PC-3 (cell line): Measurements from ENCODE around the gene TSPAN2. TPM values are rescaled to one million over a fixed set of nuclear protein-coding genes. Genes with fewer than 3 reads are reported as not detected.

ENCODE experiments used
- ATAC-seq: fragments of 200-7000 bp; cut with Tn5 transposase; 2 replicates; pipeline ENCODE4 v1.9.1; 2020; ENCODE audit warnings: mild to moderate bottlenecking, moderate library complexity
- BruUV-seq: library from RNA; stranded (reverse); fragments of 400-500 nt; replicated peaks from 2 replicates; lab custom pipeline; 2021; lab: Mats Ljungman, UMichigan
- CTCF ChIA-PET: fragments of 300-600 bp; sonication (Branson Sonifier 250); formaldehyde crosslinking; loops from one replicate; lab custom pipeline; 2022; ENCODE audit warnings: antibody characterized with exemption; lab: Charles Lee
- POLR2A ChIA-PET: fragments of 300-600 bp; sonication (Branson Sonifier 250); formaldehyde crosslinking; loops from one replicate; lab custom pipeline; 2022; ENCODE audit warnings: antibody characterized with exemption; ENCODE audit not compliant: unreplicated experiment; lab: Charles Lee
- DNase-seq: peaks from one replicate; pipeline ENCODE4 v3.0.0-alpha.2; 2015
- H2AFZ ChIP-seq: fragments of 300-600 bp; sonication (generic); 2 replicates; pipeline ENCODE4 v1.6.0; 2016; ENCODE audit warnings: antibody characterized with exemption, low read length
- H3F3A ChIP-seq: fragments of 300-600 bp; sonication (generic); one replicate; pipeline ENCODE4 v1.6.0; 2017; ENCODE audit warnings: antibody characterized with exemption, low read length, control low read depth, mild to moderate bottlenecking; ENCODE audit not compliant: unreplicated experiment
- H3K27ac ChIP-seq: fragments of 300-600 bp; sonication (generic); 2 replicates; pipeline ENCODE4 v1.5.1; 2016; ENCODE audit warnings: mild to moderate bottlenecking, low read length
- H3K27me3 ChIP-seq: fragments of 300-600 bp; sonication (generic); 2 replicates; pipeline ENCODE4 v1.6.1; 2016; ENCODE audit warnings: low read length, mixed read lengths
- H3K36me3 ChIP-seq: fragments of 300-600 bp; sonication (generic); 2 replicates; pipeline ENCODE4 v1.6.1; 2016; ENCODE audit warnings: low read depth, mixed run types, low read length, mixed read lengths
- H3K4me1 ChIP-seq: fragments of 300-600 bp; sonication (generic); 2 replicates; pipeline ENCODE4 v1.5.1; 2016; ENCODE audit warnings: low read length; ENCODE audit not compliant: insufficient read depth
- H3K4me2 ChIP-seq: fragments of 300-600 bp; sonication (generic); 2 replicates; pipeline ENCODE4 v1.6.0; 2016; ENCODE audit warnings: low read length
- H3K4me3 ChIP-seq: fragments of 300-600 bp; sonication (generic); 2 replicates; pipeline ENCODE4 v1.5.1; 2016; ENCODE audit warnings: mild to moderate bottlenecking, low read length, mixed read lengths
- H3K79me2 ChIP-seq: fragments of 300-600 bp; sonication (generic); 2 replicates; pipeline ENCODE4 v1.6.1; 2017; ENCODE audit warnings: low read length, mixed read lengths
- H3K9ac ChIP-seq: fragments of 300-600 bp; sonication (generic); 2 replicates; pipeline ENCODE4 v1.6.0; 2016; ENCODE audit warnings: mild to moderate bottlenecking, low read length
- H3K9me2 ChIP-seq: fragments of 300-600 bp; sonication (generic); replicated peaks from 2 replicates; pipeline ENCODE4 v1.6.1; 2016; ENCODE audit warnings: mixed run types, low read length, mixed read lengths
- H3K9me3 ChIP-seq: fragments of 300-600 bp; sonication (generic); 2 replicates; pipeline ENCODE4 v1.6.1; 2016; ENCODE audit warnings: low read length, mixed read lengths
- H4K20me1 ChIP-seq: fragments of 300-600 bp; sonication (generic); 2 replicates; pipeline ENCODE4 v1.6.1; 2016; ENCODE audit warnings: low read length, mixed read lengths
- EZH2 ChIP-seq: fragments of 300-600 bp; sonication (generic); IDR thresholded peaks from one replicate; pipeline ENCODE4 v1.6.1; 2017; ENCODE audit warnings: antibody characterized with exemption, mild to moderate bottlenecking, low read length; ENCODE audit not compliant: unreplicated experiment
- EZH2phosphoT487 ChIP-seq: fragments of 300-600 bp; sonication (generic); IDR thresholded peaks from 2 replicates; pipeline ENCODE4 v1.6.1; 2018; ENCODE audit warnings: mild to moderate bottlenecking, antibody characterized with exemption, low read length, borderline replicate concordance
- intact Hi-C: fragments of 100-400 bp; cut with micrococcal nuclease; formaldehyde crosslinking; loops from 2 replicates; pipeline ENCODE4 v1.9.0; 2023
- total RNA-seq: library from RNA; depleted of rRNA; stranded (reverse); fragments of >200 nt; gene quantifications from 2 replicates; pipeline ENCODE4 v1.2.3, GENCODE V29; 2014
- TF ChIP-seq, protein P1 (sequence below): fragments of 300-600 bp; sonication (generic); conservative IDR thresholded peaks from 2 replicates; pipeline ENCODE4 v1.5.1; 2017; ENCODE audit warnings: antibody characterized with exemption, low read depth, mild to moderate bottlenecking, low read length

The TSPAN2 gene
- total RNA-seq, 1 experiment from 2014 or later, result 1.7 TPM

DNA sequence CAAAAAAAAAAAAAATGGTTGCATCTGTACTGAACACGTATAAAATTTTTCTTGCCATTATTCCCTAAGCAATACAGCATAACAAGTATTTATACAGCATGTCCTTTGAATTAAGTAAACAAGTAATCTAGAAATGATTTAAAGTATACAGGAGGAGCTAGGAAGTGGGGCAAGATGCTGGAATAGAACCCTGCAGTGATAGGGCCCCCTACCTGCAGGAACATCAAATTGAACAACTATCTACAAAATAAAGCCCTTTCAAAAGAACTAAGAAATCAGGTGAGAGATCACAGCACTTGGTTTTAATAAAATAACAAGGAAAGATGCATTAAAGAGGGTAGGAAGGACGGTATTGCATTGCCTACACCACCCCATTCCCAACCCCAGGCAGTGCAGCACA, 48.8 kb downstream of the TSPAN2 start:
- Histone ChIP-seq H3K4me1 (no peaks in the 10 kb centered on the region), H3K4me2 (no peak overlapping the region), H4K20me1 (no peaks in the 10 kb centered on the region), H3K9ac (no peak overlapping the region), H3K4me3 (no peak overlapping the region), H3K36me3 (no peaks in the 10 kb centered on the region), H2AFZ (no peak overlapping the region), H3K9me2 (no peaks in the 10 kb centered on the region), H3K27me3 (peaks cover 5% of the 10 kb centered on the region; the same call in 1 of the 2 replicates), H3K9me3 (no peaks in the 10 kb centered on the region), H3F3A (no peaks in the 10 kb centered on the region), H3K79me2 (no peaks in the 10 kb centered on the region), H3K27ac (no peak overlapping the region)
- no peak for TF ChIP-seq EZH2
- TF ChIP-seq, protein P1, sequence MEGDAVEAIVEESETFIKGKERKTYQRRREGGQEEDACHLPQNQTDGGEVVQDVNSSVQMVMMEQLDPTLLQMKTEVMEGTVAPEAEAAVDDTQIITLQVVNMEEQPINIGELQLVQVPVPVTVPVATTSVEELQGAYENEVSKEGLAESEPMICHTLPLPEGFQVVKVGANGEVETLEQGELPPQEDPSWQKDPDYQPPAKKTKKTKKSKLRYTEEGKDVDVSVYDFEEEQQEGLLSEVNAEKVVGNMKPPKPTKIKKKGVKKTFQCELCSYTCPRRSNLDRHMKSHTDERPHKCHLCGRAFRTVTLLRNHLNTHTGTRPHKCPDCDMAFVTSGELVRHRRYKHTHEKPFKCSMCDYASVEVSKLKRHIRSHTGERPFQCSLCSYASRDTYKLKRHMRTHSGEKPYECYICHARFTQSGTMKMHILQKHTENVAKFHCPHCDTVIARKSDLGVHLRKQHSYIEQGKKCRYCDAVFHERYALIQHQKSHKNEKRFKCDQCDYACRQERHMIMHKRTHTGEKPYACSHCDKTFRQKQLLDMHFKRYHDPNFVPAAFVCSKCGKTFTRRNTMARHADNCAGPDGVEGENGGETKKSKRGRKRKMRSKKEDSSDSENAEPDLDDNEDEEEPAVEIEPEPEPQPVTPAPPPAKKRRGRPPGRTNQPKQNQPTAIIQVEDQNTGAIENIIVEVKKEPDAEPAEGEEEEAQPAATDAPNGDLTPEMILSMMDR, result peak; percentile 53
- ATAC-seq (no peak), DNase-seq (no peak)
- no TSS peak for BruUV-seq
- ChIA-PET POLR2A (no interaction called here), CTCF (no interaction called here)
- intact Hi-C loops, result no loop called here

DNA sequence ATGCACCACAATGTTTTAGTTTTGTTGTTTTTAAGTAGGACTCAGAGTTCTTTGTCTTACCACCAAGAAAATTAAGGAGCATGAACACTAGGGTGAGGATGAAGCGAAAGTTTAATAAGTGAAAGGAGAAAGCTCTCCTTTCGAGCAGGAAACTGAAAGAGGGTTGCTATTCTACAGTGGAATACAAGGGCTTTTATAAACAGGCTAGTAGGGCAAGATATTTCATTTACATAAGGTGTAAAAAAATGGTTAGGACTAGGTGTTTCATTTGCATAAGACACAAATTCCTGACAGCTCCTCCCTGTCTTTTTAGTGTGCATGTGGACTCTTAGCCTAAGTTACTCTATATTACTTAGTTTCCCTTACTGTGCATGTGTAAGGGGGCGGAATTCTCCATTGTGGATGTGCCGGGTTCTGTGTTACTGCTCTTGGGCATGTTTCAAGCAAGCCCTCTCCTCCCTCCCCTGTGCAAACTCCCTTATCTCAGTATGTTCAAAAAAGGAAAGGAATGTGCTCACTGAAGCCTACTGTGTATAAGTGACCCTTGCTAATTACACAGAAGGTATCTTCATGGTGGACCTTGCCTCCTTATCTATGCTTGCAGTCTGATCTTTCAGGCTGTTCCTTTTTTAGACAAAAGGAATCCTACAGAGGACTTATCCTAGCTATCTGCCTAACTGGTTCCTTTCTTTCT, 52.3 kb downstream of the TSPAN2 start:
- intact Hi-C loops, result no loop called here
- no peak overlapping the region for H3K4me2 ChIP-seq
- no peak overlapping the region for H3K9ac ChIP-seq
- no TSS peak for BruUV-seq
- no peak overlapping the region for H3K4me3 ChIP-seq
- DNase-seq (no peak), ATAC-seq (no peak)
- no peaks in the 10 kb centered on the region for H3K9me2 ChIP-seq
- no peak overlapping the region for H3K27ac ChIP-seq
- TF ChIP-seq EZH2phosphoT487 (no peak), EZH2 (no peak)
- TF ChIP-seq, protein P1, result no peak
- H3K79me2 ChIP-seq, result no peaks in the 10 kb centered on the region
- H3K9me3 ChIP-seq, result no peaks in the 10 kb centered on the region
- H3K36me3 ChIP-seq, result no peaks in the 10 kb centered on the region
- no peaks in the 10 kb centered on the region for H3F3A ChIP-seq
- no peaks in the 10 kb centered on the region for H3K4me1 ChIP-seq
- no peaks in the 10 kb centered on the region for H4K20me1 ChIP-seq
- H2AFZ ChIP-seq, result no peak overlapping the region
- peaks cover 5% of the 10 kb centered on the region for H3K27me3 ChIP-seq
- ChIA-PET POLR2A (no interaction called here), CTCF (no interaction called here)

DNA sequence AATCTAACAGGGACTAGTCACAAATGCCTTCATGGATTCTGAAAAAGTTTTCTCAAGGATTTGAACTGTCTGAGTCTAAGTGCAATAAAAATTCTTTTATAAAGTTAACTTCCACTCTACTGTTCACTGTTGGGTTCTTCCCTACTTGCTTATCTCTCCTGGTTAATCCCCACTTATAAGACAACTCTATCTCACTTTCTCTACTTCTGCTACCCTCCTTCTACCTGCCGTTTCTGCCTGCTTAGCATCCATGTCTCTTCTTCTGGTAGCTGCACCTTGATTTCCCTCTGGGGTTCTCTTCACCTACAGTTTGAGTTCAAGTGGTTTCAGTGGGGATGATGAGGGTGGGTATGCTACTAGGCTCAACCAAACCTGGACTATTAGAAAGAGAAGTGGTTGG, 53.7 kb downstream of the TSPAN2 start:
- Histone ChIP-seq H3K9me2 (no peaks in the 10 kb centered on the region), H3F3A (no peaks in the 10 kb centered on the region), H3K9me3 (no peaks in the 10 kb centered on the region), H3K36me3 (no peaks in the 10 kb centered on the region), H3K27me3 (peaks cover 8% of the 10 kb centered on the region), H4K20me1 (no peaks in the 10 kb centered on the region), H3K79me2 (no peaks in the 10 kb centered on the region), H3K27ac (no peak overlapping the region), H3K4me1 (no peaks in the 10 kb centered on the region), H3K9ac (no peak overlapping the region), H3K4me2 (no peak overlapping the region), H3K4me3 (no peak overlapping the region), H2AFZ (no peak overlapping the region)
- no peak for ATAC-seq
- no peak for TF ChIP-seq EZH2
- no peak for TF ChIP-seq EZH2phosphoT487
- TF ChIP-seq, protein P1, result no peak
- intact Hi-C loops, result no loop called here
- BruUV-seq, result no TSS peak
- POLR2A ChIA-PET, result no interaction called here
- DNase-seq, result no peak
- CTCF ChIA-PET, result no interaction called here
